ENCODE results near the gene ATAD3C.
"Not testable (repeated sequence)": the region's sequence is repeated elsewhere in the genome, so short reads cannot be mapped to it uniquely, and the experiment has no call there.

- TF ChIP-seq EZH2 (IDR thresholded peaks at IDR 0.05; ENCODE audit: insufficient read depth, poor library complexity, severe bottlenecking); EZH2phosphoT487 (IDR thresholded peaks at IDR 0.05; ENCODE audit: insufficient read depth, low read depth): not testable (repeated sequence)
Measured at GRCh38 chr1:1459156-1459555, 9.7 kb downstream of the ATAD3C start.

Data from GM23248 (cell line).